Peyer's patch (tissue), 4 donors: ENCODE results near the gene AGAP1. TPM values are rescaled to one million over a fixed set of nuclear protein-coding genes. Genes with fewer than 3 reads are reported as not detected.

ENCODE experiments used
- DNase-seq, 3 donors: peaks; one replicate each; pipeline ENCODE4 v3.0.0-alpha.2; 2017 to 2019
- H3K27ac ChIP-seq, 4 donors: fragments of 200-600 bp; sonication (generic); one replicate each; pipeline ENCODE4 v1.5.1; 2016 to 2019
- H3K27me3 ChIP-seq, 2 donors: fragments of 200-600 bp; sonication (generic); one replicate each; pipeline ENCODE4 v1.5.1; 2019
- H3K36me3 ChIP-seq, 3 donors: fragments of 200-600 bp; sonication (generic); one replicate each; pipeline ENCODE4 v1.5.1; 2016 to 2019
- H3K4me1 ChIP-seq, 4 donors: fragments of 200-600 bp; sonication (generic); one replicate each; pipeline ENCODE4 v1.5.1; 2016 to 2019
- H3K4me3 ChIP-seq, 4 donors: fragments of 200-600 bp; sonication (generic); 1 replicate in 3 of 4; 2 replicates in 1 of 4; pipeline ENCODE4 v1.5.1; 2016 to 2019; ENCODE audit warnings: mild to moderate bottlenecking in 1 of 4
- H3K9me3 ChIP-seq, 4 donors: fragments of 200-600 bp; sonication (generic); one replicate each; pipeline ENCODE4 v1.5.1; 2016 to 2019; ENCODE audit warnings: mild to moderate bottlenecking in 1 of 4
- POLR2A ChIP-seq, 2 donors: fragments of 450-650 bp; IDR thresholded peaks; one replicate each; pipeline ENCODE4 v1.5.1; 2017; ENCODE audit warnings: antibody characterized with exemption in 2 of 2, mild to moderate bottlenecking in 2 of 2, moderate library complexity in 2 of 2
- total RNA-seq, 4 donors: library from RNA; depleted of rRNA; stranded (reverse); fragments of >200 nt; gene quantifications; one replicate each; pipeline ENCODE4 v1.1.0, GENCODE V29; 2016
- TF ChIP-seq, protein P1 (sequence below), 6 experiments: fragments of 450-650 bp in 4 of 6; fragments of 200-600 bp in 2 of 6; sonication (generic) in 1 of 6; IDR thresholded peaks; one replicate each; pipeline ENCODE4 v1.5.1; 2017 to 2019; ENCODE audit warnings: antibody characterized with exemption in 6 of 6, mild to moderate bottlenecking in 3 of 6, moderate library complexity in 1 of 6

AGAP1 gene
- total RNA-seq, 4 donors from 2014 or later: 55.7 to 79.1 (median 66.9) TPM

DNA sequence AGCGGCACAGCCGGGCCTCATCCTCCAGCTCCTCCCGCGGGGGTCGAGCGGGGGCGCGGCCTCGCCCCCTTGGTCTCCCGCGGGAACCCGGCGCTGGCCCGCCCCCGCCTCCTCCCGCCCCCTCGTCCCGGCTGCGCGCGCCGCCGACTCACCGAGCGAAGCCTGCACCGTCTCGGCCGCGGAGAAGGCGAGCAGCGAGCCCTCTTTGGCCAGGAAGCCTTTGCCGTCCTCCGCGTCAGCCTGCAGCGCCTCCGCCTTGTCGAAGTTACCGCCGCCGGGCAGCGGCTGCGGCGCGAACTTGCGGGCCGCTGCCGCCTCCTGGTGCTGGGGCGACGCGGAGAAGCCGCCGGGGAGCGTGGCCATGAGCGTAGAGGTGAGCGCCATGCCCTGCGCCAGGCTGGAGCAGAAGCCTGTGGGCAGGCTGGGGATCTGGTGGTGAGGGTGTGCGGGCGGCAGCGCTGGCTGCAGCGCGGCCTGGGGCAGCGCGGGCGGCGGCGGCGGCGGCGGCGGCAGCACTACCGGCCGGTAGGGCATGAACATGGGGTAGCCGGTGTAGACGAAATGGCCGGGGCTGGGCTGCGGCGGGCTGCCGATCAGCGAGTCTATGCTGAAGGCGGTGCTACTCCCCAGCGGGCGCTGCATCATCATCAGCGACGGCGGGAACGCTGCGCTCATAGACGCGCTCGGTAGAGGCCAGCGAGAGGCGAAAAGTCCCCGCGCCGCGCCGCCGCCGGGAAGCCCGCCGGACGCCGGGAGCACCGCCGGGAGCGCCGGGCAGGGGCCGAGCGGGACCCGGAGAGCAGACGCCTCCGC is 673.7 kb downstream of the AGAP1 start:
- no peak for DNase-seq

DNA sequence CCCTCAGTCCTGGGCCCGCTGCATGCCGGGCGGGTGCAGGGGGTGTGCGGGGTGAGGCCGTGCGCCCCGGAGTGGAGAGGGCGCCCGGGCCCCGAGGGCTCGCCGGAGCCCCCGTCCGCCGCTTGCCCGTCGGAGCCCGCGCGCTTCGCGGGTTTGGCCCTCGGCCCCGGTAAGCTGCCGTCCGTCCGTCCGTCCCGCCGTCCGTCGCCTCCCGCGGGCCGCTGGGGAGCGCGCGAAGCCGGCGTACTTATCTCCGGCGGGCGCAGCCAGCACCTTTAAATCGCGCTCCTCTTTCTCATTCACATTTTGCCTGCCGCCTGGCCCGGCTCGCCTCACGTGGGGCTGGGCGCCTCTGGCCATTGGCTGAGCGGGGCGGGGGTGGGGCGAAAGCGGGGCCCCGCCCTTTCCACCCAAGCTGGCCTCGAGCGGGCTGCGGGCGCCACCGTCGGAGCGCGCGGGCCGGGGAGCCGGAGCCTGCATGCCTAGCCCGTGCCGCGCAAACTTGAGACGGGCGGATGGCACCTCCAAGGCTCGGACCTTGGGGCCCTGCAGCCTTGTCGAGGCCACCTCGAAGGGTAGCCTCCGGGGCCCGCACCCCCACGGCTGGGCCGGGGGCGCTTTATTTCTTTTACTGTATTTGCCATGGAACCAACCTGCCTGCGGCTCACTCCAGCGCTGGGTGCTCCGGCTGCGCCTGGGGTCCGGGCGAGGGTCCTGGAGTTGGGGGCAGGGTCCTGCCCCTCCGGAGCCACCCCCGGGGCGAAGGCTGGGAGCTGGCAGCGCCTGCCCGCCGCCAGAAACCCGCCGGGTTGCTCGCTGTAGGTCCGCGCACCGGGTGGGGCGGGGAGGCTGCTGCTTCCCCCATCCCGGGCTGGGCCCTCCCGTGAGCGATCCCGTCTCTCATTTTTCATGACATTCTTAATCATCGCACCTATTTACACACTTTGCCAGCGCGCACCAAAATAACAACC is 674.6 kb downstream of the AGAP1 start, which contains the start of gene GBX2:
TSS of gene GBX2 (minus strand) at position 277 of the 971 bp plus-strand sequence. CDS start 415 bp downstream, outside the sequence.
- Histone ChIP-seq H3K4me1 (peaks cover 0 to 68% (median 4%) of the 10 kb centered on the region in 4 donors), H3K27ac (no peak within 1 kb of the TSS), H3K36me3 (no peaks in the 10 kb centered on the region), H3K9me3 (peaks cover 0 to 6% (median 0%) of the 10 kb centered on the region in 4 donors), H3K27me3 (peaks cover 0 to 95% of the 10 kb centered on the region in 2 donors), H3K4me3 (peak within 1 kb of the TSS in 3 of 4 donors; percentile 18 to 46 (median 38))
- peak in 1 of 3 donors; percentile 72 for DNase-seq
- TF ChIP-seq, protein P1, sequence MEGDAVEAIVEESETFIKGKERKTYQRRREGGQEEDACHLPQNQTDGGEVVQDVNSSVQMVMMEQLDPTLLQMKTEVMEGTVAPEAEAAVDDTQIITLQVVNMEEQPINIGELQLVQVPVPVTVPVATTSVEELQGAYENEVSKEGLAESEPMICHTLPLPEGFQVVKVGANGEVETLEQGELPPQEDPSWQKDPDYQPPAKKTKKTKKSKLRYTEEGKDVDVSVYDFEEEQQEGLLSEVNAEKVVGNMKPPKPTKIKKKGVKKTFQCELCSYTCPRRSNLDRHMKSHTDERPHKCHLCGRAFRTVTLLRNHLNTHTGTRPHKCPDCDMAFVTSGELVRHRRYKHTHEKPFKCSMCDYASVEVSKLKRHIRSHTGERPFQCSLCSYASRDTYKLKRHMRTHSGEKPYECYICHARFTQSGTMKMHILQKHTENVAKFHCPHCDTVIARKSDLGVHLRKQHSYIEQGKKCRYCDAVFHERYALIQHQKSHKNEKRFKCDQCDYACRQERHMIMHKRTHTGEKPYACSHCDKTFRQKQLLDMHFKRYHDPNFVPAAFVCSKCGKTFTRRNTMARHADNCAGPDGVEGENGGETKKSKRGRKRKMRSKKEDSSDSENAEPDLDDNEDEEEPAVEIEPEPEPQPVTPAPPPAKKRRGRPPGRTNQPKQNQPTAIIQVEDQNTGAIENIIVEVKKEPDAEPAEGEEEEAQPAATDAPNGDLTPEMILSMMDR (IDR thresholded peaks at IDR 0.05): no peak
- no peak for TF ChIP-seq POLR2A (IDR thresholded peaks at IDR 0.05)

More for the DNA sequence above, 673.7 kb downstream of the AGAP1 start:
- H3K9me3 ChIP-seq: peaks cover 0 to 6% (median 0%) of the 10 kb centered on the region in 4 donors
- no peaks in the 10 kb centered on the region for H3K36me3 ChIP-seq
- peak overlapping the region in 3 of 4 donors; percentile 18 to 46 (median 38) for H3K4me3 ChIP-seq
- peaks cover 0 to 94% of the 10 kb centered on the region in 2 donors for H3K27me3 ChIP-seq
- no peak overlapping the region for H3K27ac ChIP-seq
- peaks cover 0 to 68% (median 4%) of the 10 kb centered on the region in 4 donors for H3K4me1 ChIP-seq
- TF ChIP-seq, protein P1 (IDR thresholded peaks at IDR 0.05): peak in 2 of 6 experiments; percentile 9 to 28
- TF ChIP-seq POLR2A (IDR thresholded peaks at IDR 0.05): no peak

DNA sequence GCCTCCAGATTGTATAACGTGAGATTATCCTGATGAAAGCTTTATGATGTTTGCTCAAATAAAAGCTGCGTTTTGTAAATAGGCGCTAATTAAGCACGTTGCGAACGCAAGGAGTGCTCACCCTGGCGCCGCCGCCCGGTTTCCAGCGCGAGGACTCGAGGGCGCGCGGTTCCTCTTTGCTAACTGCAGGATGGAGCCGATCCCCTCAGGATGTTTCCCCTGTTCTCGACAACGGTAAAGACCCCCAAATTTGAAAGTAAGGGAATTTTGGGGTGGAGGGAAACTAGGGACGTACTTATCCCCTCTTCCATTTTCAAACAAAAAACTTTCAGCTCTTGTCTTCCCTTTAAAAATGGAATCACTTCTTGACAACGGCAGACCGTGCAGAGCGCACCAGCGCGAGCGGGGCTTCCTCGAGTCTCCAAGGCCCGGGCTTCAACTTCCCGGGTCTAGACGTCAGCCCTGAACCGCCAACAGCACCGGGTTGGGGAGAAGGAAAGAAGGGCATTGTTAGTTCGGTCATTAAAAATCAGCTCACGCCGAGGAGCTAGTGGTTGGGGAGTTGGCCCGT is 675.4 kb downstream of the AGAP1 start:
- no peak for DNase-seq
- Histone ChIP-seq H3K36me3 (no peaks in the 10 kb centered on the region), H3K4me3 (no peak overlapping the region), H3K4me1 (peaks cover 0 to 60% (median 4%) of the 10 kb centered on the region in 4 donors), H3K27me3 (peaks cover 0 to 95% of the 10 kb centered on the region in 2 donors), H3K9me3 (peaks cover 0 to 6% (median 0%) of the 10 kb centered on the region in 4 donors), H3K27ac (no peak overlapping the region)
- TF ChIP-seq, protein P1 (IDR thresholded peaks at IDR 0.05): no peak
- TF ChIP-seq POLR2A (IDR thresholded peaks at IDR 0.05): no peak

DNA sequence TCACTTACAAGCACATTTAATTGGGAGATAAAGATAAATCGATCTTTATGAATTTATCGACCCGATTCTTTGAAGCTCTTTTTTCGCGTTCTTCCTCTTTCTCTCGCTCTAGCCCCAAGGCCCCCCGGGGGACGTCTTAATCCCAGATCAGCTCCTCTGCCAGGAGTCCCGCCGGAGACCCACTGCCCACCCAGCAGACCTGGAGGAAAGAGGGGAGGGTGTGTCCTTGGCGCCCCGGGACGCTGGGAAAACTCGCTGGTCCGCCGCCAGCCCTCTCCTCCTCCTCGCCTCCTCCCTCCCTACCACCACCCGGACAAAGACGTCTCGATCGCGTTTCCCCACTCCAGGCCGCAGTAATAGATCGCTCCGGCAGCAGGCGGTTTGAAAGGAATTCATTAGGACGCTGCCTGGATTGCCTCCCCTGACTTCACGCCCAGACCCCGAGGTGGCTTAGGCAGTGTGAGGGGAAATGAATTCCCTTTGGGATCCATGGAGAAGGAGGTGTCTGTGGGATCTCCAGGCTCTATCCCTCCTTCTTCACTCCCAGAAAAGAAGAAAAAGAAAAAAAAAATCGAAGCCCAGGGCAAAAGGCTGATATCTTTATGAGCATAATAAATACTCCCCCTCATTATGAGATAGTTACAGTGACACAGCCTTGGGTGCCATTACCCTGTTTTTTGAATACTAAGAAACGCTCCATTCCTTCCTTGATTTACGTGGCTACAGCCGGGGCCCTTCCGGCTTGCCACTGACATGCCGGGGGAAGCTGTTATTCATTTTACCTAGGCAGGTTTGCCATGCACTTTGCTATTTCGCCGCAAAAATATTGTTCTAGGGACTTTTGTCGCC is 676.1 kb downstream of the AGAP1 start:
- peaks cover 0 to 52% (median 4%) of the 10 kb centered on the region in 4 donors for H3K4me1 ChIP-seq

More for the DNA sequence above, 676.1 kb downstream of the AGAP1 start:
- no peak for DNase-seq
- TF ChIP-seq POLR2A (IDR thresholded peaks at IDR 0.05): no peak
- TF ChIP-seq, protein P1 (IDR thresholded peaks at IDR 0.05): no peak
- Histone ChIP-seq H3K27ac (no peak overlapping the region), H3K9me3 (peaks cover 0 to 6% (median 0%) of the 10 kb centered on the region in 4 donors), H3K4me3 (no peak overlapping the region), H3K36me3 (no peaks in the 10 kb centered on the region), H3K27me3 (peaks cover 0 to 93% of the 10 kb centered on the region in 2 donors)
